ENCODE measurements around the gene TMEM51.

TMEM51 gene

DNA sequence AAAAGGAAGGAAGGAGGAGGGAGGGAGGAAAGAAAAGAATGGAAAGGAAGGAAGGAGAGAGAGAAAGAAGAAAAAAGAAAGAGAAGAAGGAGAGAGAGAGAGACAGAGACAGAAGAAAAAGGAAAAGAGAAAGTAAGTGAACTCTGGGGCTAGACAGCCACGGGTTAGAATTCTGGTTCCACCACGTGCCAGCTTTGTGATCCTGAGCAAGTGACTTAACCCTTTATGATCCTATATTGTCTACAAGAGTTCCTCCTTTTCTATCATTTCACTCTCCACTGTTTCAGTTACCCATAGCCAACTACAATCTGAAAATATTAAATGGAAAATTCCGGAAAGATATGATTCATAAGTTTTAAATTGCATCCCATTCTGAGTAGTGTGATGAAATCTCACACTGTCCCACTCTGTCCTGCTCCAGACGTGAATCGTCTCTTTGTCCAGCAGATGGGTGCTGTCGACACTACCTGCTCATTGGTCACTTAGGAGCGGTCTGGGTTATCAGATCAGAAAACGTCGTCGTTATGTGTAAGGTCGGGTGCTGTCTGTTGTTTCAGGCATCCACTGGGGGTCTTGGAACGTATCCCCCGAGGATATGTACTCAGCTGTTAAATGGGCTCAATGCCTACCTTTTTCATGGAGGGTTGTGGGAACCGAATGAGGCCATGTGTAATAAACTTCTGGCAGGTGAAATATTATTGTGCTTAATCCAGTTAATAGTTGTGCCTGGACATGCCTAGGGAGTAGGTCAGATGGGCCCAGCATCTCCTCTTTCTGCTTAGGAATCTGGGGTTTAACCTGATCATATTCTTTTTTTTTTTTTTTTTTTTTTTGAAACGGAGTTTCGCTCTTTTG, 19.1 kb downstream of the TMEM51 start:
- no peak for TF ChIP-seq SIN3A (IDR thresholded peaks at IDR 0.05; ENCODE audit: borderline replicate concordance, insufficient read depth, low read length)
- no peak for TF ChIP-seq TAF1 (IDR thresholded peaks at IDR 0.05; ENCODE audit: borderline replicate concordance, insufficient read depth, low read length)
- TF ChIP-seq, protein P1, sequence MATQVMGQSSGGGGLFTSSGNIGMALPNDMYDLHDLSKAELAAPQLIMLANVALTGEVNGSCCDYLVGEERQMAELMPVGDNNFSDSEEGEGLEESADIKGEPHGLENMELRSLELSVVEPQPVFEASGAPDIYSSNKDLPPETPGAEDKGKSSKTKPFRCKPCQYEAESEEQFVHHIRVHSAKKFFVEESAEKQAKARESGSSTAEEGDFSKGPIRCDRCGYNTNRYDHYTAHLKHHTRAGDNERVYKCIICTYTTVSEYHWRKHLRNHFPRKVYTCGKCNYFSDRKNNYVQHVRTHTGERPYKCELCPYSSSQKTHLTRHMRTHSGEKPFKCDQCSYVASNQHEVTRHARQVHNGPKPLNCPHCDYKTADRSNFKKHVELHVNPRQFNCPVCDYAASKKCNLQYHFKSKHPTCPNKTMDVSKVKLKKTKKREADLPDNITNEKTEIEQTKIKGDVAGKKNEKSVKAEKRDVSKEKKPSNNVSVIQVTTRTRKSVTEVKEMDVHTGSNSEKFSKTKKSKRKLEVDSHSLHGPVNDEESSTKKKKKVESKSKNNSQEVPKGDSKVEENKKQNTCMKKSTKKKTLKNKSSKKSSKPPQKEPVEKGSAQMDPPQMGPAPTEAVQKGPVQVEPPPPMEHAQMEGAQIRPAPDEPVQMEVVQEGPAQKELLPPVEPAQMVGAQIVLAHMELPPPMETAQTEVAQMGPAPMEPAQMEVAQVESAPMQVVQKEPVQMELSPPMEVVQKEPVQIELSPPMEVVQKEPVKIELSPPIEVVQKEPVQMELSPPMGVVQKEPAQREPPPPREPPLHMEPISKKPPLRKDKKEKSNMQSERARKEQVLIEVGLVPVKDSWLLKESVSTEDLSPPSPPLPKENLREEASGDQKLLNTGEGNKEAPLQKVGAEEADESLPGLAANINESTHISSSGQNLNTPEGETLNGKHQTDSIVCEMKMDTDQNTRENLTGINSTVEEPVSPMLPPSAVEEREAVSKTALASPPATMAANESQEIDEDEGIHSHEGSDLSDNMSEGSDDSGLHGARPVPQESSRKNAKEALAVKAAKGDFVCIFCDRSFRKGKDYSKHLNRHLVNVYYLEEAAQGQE (IDR thresholded peaks at IDR 0.05; ENCODE audit: insufficient read depth in 1 of 2, low read depth in 2 of 2, low read length in 2 of 2), result no peak
- TF ChIP-seq FOXP2 (optimal IDR thresholded peaks at IDR 0.05; ENCODE audit: borderline replicate concordance, extremely low read depth, extremely low read length, insufficient read depth), result no peak
- TF ChIP-seq POLR2AphosphoS5 (IDR thresholded peaks at IDR 0.05; ENCODE audit: low read depth, low read length), result no peak

DNA sequence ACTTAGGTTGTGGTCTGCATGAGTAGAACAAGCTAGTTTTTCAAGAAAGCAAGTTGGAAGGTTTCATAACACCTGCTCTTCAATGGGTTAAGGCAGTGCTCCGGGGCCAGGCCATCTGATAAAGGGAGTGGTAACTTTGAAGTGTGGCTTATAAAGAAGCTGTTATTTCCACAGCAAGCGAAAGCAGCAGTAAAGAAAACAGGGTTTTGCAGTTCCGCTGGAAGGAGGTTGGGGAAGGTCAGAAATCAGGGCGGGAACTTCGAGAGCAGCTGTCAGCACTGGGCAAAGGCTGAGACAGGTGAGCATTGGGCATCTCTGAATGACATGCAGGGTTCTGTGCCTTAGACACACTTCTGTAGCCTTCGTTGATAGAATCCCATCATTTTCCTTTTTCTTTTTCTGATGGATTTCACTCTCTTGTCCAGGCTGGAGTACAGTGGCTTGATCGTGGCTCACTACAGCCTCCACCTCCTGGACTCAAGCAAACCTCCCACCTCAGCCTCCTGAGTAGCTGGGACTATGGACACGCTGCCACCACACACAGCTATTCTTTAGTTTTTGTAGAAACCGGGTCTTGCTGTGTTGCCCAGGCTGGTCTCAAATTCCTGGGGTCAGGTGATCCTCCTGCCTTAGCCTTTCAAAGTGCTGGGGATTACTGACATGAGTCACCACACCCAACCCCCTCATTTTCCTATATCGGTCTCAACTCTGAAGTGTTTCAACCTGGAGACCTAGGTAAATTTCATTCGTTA, 20.5 kb downstream of the TMEM51 start:
- TF ChIP-seq TAF1 (IDR thresholded peaks at IDR 0.05; ENCODE audit: borderline replicate concordance, insufficient read depth, low read length) (no peak), FOXP2 (optimal IDR thresholded peaks at IDR 0.05; ENCODE audit: borderline replicate concordance, extremely low read depth, extremely low read length, insufficient read depth) (no peak), POLR2AphosphoS5 (IDR thresholded peaks at IDR 0.05; ENCODE audit: low read depth, low read length) (no peak), SIN3A (IDR thresholded peaks at IDR 0.05; ENCODE audit: borderline replicate concordance, insufficient read depth, low read length) (no peak)
- TF ChIP-seq, protein P1 (IDR thresholded peaks at IDR 0.05; ENCODE audit: insufficient read depth in 1 of 2, low read depth in 2 of 2, low read length in 2 of 2), result no peak

DNA sequence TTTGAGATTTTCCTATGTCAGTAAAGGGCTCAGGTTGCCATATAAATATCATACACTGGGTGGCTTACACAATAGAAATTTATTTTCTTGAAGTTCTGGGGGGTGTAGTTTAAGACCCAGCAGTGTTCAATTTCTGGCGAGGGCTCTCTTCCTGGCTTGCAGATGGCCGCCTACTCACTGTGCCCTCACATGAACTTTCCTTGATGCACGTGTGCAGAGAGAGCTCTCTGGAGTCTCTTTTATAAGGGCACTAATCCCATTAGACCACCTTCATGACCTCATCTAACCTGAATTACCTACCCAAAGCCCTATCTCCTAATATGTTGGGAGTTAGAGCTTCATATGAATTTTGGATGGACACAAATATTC, 21.1 kb downstream of the TMEM51 start:
- no peak for TF ChIP-seq TAF1 (IDR thresholded peaks at IDR 0.05; ENCODE audit: borderline replicate concordance, insufficient read depth, low read length)
- TF ChIP-seq SIN3A (IDR thresholded peaks at IDR 0.05; ENCODE audit: borderline replicate concordance, insufficient read depth, low read length), result no peak
- TF ChIP-seq FOXP2 (optimal IDR thresholded peaks at IDR 0.05; ENCODE audit: borderline replicate concordance, extremely low read depth, extremely low read length, insufficient read depth), result no peak
- no peak for TF ChIP-seq POLR2AphosphoS5 (IDR thresholded peaks at IDR 0.05; ENCODE audit: low read depth, low read length)
- TF ChIP-seq, protein P1 (IDR thresholded peaks at IDR 0.05; ENCODE audit: insufficient read depth in 1 of 2, low read depth in 2 of 2, low read length in 2 of 2), result no peak

DNA sequence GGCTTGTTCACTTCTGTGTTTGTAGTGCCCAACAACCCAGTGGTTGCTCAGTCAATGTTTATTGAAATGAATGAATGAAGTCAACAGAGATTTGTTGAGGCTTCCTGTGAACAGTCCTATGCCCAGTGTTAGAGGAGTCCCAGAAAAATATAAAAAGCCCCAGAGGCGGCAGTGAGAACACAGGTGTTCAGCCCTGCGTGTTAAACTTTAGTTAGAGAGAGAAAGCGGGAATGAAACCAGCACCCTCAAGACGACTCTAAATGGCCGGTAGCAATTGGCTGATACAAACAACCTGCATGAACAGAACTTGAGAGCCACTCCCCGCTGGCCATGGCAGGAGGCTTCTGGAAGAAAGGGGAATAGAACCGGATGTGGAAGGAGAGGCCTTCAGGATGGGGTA, 22.6 kb downstream of the TMEM51 start:
- no peak for TF ChIP-seq FOXP2 (optimal IDR thresholded peaks at IDR 0.05; ENCODE audit: borderline replicate concordance, extremely low read depth, extremely low read length, insufficient read depth)
- no peak for TF ChIP-seq POLR2AphosphoS5 (IDR thresholded peaks at IDR 0.05; ENCODE audit: low read depth, low read length)
- TF ChIP-seq TAF1 (IDR thresholded peaks at IDR 0.05; ENCODE audit: borderline replicate concordance, insufficient read depth, low read length), result no peak
- TF ChIP-seq SIN3A (IDR thresholded peaks at IDR 0.05; ENCODE audit: borderline replicate concordance, insufficient read depth, low read length), result no peak
- TF ChIP-seq, protein P1 (IDR thresholded peaks at IDR 0.05; ENCODE audit: insufficient read depth in 1 of 2, low read depth in 2 of 2, low read length in 2 of 2), result no peak
